Measurements from ENCODE around the gene METTL26. TPM values are rescaled to one million over a fixed set of nuclear protein-coding genes. Genes with fewer than 3 reads are reported as not detected.

The METTL26 gene
- polyA plus RNA-seq, 3 donors: 57.1 to 80.9 (median 70.4) TPM

GRCh38 chr16:633336-634050 lies 2.6 kb downstream of the METTL26 start:
- H3K4me3 ChIP-seq (replicated peaks in 1 of 3; ENCODE audit: low read depth in 2 of 3, low read length in 3 of 3): no peak overlapping the region
- peaks cover 12% of the 10 kb centered on the region for H3K79me2 ChIP-seq (ENCODE audit: insufficient read depth, low read length)
- no peak overlapping the region for H3K27ac ChIP-seq (ENCODE audit: low read depth in 1 of 2, low read length in 2 of 2)
- no peaks in the 10 kb centered on the region for H3K9me3 ChIP-seq (replicated peaks in 1 of 2; ENCODE audit: control insufficient read depth in 1 of 2, insufficient read depth in 1 of 2, low read length in 2 of 2)
- Mint-ChIP-seq H3K9me3 (no peaks in the 10 kb centered on the region), H3K27me3 (ENCODE audit: low read depth in 3 of 3) (peaks cover 5 to 12% (median 8%) of the 10 kb centered on the region in 3 donors), H3K4me1 (peaks cover 16% of the 10 kb centered on the region), H3K36me3 (peaks cover 8 to 9% of the 10 kb centered on the region in 2 donors), H3K27ac (no peak overlapping the region), H3K4me3 (no peak overlapping the region)
- intact Hi-C loops (cut with micrococcal nuclease): no loop called here
- no peak overlapping the region for H3K4me2 ChIP-seq (replicated peaks; ENCODE audit: extremely low read depth, low read length, poor library complexity, severe bottlenecking)
- WGBS (ENCODE audit: insufficient coverage): 97% methylated on average over 70 of the region's 74 CpGs
- H4K20me1 ChIP-seq (ENCODE audit: insufficient read depth, low read length): peaks cover 42% of the 10 kb centered on the region
- no peak for DNase-seq
- H2AFZ ChIP-seq (ENCODE audit: insufficient read depth, low read depth, low read length, poor library complexity, severe bottlenecking): no peak overlapping the region
- H3K9ac ChIP-seq (ENCODE audit: insufficient read depth, low read length, poor library complexity, severe bottlenecking): no peak overlapping the region
- H3K27me3 ChIP-seq (ENCODE audit: control insufficient read depth in 2 of 2, insufficient read depth in 2 of 2, low read length in 2 of 2): no peaks in the 10 kb centered on the region
- TF ChIP-seq, protein P1, sequence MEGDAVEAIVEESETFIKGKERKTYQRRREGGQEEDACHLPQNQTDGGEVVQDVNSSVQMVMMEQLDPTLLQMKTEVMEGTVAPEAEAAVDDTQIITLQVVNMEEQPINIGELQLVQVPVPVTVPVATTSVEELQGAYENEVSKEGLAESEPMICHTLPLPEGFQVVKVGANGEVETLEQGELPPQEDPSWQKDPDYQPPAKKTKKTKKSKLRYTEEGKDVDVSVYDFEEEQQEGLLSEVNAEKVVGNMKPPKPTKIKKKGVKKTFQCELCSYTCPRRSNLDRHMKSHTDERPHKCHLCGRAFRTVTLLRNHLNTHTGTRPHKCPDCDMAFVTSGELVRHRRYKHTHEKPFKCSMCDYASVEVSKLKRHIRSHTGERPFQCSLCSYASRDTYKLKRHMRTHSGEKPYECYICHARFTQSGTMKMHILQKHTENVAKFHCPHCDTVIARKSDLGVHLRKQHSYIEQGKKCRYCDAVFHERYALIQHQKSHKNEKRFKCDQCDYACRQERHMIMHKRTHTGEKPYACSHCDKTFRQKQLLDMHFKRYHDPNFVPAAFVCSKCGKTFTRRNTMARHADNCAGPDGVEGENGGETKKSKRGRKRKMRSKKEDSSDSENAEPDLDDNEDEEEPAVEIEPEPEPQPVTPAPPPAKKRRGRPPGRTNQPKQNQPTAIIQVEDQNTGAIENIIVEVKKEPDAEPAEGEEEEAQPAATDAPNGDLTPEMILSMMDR (IDR thresholded peaks at IDR 0.05): no peak
- H3K4me1 ChIP-seq (ENCODE audit: control insufficient read depth in 1 of 2, insufficient read depth in 2 of 2, low read length in 2 of 2): peaks cover 24 to 46% of the 10 kb centered on the region in 2 donors
- H3K36me3 ChIP-seq (replicated peaks in 1 of 2; ENCODE audit: control insufficient read depth in 1 of 2, insufficient read depth in 2 of 2, low read length in 2 of 2): peaks cover 6 to 16% of the 10 kb centered on the region in 2 donors

DNA sequence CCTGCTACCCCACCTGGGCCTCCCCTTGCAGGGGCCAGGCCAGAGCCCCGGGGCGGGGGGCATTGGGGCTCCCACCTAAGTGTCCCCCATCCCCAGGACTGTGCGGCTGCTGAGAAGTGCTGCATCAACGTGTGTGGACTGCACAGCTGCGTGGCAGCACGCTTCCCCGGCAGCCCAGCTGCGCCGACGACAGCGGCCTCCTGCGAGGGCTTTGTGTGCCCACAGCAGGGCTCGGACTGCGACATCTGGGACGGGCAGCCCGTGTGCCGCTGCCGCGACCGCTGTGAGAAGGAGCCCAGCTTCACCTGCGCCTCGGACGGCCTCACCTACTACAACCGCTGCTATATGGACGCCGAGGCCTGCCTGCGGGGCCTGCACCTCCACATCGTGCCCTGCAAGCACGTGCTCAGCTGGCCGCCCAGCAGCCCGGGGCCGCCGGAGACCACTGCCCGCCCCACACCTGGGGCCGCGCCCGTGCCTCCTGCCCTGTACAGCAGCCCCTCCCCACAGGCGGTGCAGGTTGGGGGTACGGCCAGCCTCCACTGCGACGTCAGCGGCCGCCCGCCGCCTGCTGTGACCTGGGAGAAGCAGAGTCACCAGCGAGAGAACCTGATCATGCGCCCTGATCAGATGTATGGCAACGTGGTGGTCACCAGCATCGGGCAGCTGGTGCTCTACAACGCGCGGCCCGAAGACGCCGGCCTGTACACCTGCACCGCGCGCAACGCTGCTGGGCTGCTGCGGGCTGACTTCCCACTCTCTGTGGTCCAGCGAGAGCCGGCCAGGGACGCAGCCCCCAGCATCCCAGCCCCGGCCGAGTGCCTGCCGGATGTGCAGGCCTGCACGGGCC lies 3.4 kb downstream of the METTL26 start:
- H3K4me3 Mint-ChIP-seq: no peak overlapping the region
- Histone ChIP-seq H3K9ac (ENCODE audit: insufficient read depth, low read length, poor library complexity, severe bottlenecking) (no peak overlapping the region), H3K27ac (ENCODE audit: low read depth in 1 of 2, low read length in 2 of 2) (no peak overlapping the region), H3K27me3 (ENCODE audit: control insufficient read depth in 2 of 2, insufficient read depth in 2 of 2, low read length in 2 of 2) (no peaks in the 10 kb centered on the region), H4K20me1 (ENCODE audit: insufficient read depth, low read length) (peaks cover 48% of the 10 kb centered on the region), H3K9me3 (replicated peaks in 1 of 2; ENCODE audit: control insufficient read depth in 1 of 2, insufficient read depth in 1 of 2, low read length in 2 of 2) (no peaks in the 10 kb centered on the region), H2AFZ (ENCODE audit: insufficient read depth, low read depth, low read length, poor library complexity, severe bottlenecking) (no peak overlapping the region), H3K36me3 (replicated peaks in 1 of 2; ENCODE audit: control insufficient read depth in 1 of 2, insufficient read depth in 2 of 2, low read length in 2 of 2) (peaks cover 13 to 24% of the 10 kb centered on the region in 2 donors), H3K79me2 (ENCODE audit: insufficient read depth, low read length) (peaks cover 12% of the 10 kb centered on the region), H3K4me2 (replicated peaks; ENCODE audit: extremely low read depth, low read length, poor library complexity, severe bottlenecking) (no peak overlapping the region), H3K4me3 (replicated peaks in 1 of 3; ENCODE audit: low read depth in 2 of 3, low read length in 3 of 3) (no peak overlapping the region), H3K4me1 (ENCODE audit: control insufficient read depth in 1 of 2, insufficient read depth in 2 of 2, low read length in 2 of 2) (peaks cover 21 to 42% of the 10 kb centered on the region in 2 donors)
- TF ChIP-seq, protein P1 (IDR thresholded peaks at IDR 0.05): no peak
- 96% methylated on average over 63 of the region's 67 CpGs for WGBS (ENCODE audit: insufficient coverage)
- peaks cover 13% of the 10 kb centered on the region for H3K4me1 Mint-ChIP-seq
- H3K36me3 Mint-ChIP-seq: peaks cover 14 to 17% of the 10 kb centered on the region in 2 donors
- no peak for DNase-seq
- intact Hi-C loops (cut with micrococcal nuclease): no loop called here
- H3K27ac Mint-ChIP-seq: no peak overlapping the region
- peaks cover 5 to 12% (median 8%) of the 10 kb centered on the region in 3 donors for H3K27me3 Mint-ChIP-seq (ENCODE audit: low read depth in 3 of 3)
- H3K9me3 Mint-ChIP-seq: no peaks in the 10 kb centered on the region

Data from CD14-positive monocyte (primary cell).